Type B pancreatic cell (in vitro differentiated cells): Measurements from ENCODE around the gene ARMC3. TPM values are rescaled to one million over a fixed set of nuclear protein-coding genes. Genes with fewer than 3 reads are reported as not detected.

Experiments used
- DNase-seq: peaks from one replicate; pipeline ENCODE4 v3.0.0; 2021; ENCODE audit warnings: mixed read lengths; ENCODE audit not compliant: unreplicated experiment; ENCODE audit errors: extremely low spot score
- H3K27ac Mint-ChIP-seq: 2 replicates; pipeline ENCODE4 v1.8.0; 2021; ENCODE audit warnings: mild to moderate bottlenecking, mixed read lengths
- H3K27me3 Mint-ChIP-seq: 2 replicates; pipeline ENCODE4 v1.8.0; 2021; ENCODE audit warnings: mixed read lengths
- H3K36me3 Mint-ChIP-seq: 2 replicates; pipeline ENCODE4 v1.8.0; 2021; ENCODE audit warnings: mixed read lengths
- H3K4me1 Mint-ChIP-seq: one replicate; pipeline ENCODE4 v1.8.0; 2021; ENCODE audit warnings: mixed read lengths; ENCODE audit not compliant: unreplicated experiment
- H3K4me3 Mint-ChIP-seq: 2 replicates; pipeline ENCODE4 v1.8.0; 2021; ENCODE audit warnings: mild to moderate bottlenecking, mixed read lengths
- H3K9me3 Mint-ChIP-seq: 2 replicates; pipeline ENCODE4 v1.8.0; 2021; ENCODE audit warnings: mixed read lengths
- CTCF ChIP-seq: fragments of 200-600 bp; sonication (generic); conservative IDR thresholded peaks from 2 replicates; pipeline ENCODE4 v1.5.0; 2021; ENCODE audit warnings: antibody characterized with exemption, mild to moderate bottlenecking
- total RNA-seq: library from RNA; stranded (reverse); gene quantifications from 2 replicates; pipeline ENCODE4 v1.2.1, GENCODE V29; 2021; ENCODE audit warnings: low replicate concordance

Gene ARMC3
- total RNA-seq, 1 donor from 2014 or later = 10.4 TPM

- no peak overlapping the region for H3K27ac Mint-ChIP-seq
- no peak for TF ChIP-seq CTCF
- peaks cover 11% of the 10 kb centered on the region for H3K4me1 Mint-ChIP-seq
- no peaks in the 10 kb centered on the region for H3K36me3 Mint-ChIP-seq
- peaks cover 7% of the 10 kb centered on the region for H3K27me3 Mint-ChIP-seq
- no peaks in the 10 kb centered on the region for H3K9me3 Mint-ChIP-seq
- no peak for DNase-seq
- no peak overlapping the region for H3K4me3 Mint-ChIP-seq
These were observed 152.4 kb downstream of the ARMC3 start for GRCh38 chr10:23080262-23080661.

- Mint-ChIP-seq H3K4me1 (peaks cover 11% of the 10 kb centered on the region), H3K4me3 (no peak overlapping the region), H3K9me3 (no peaks in the 10 kb centered on the region), H3K36me3 (no peaks in the 10 kb centered on the region), H3K27me3 (peaks cover 7% of the 10 kb centered on the region), H3K27ac (no peak overlapping the region)
- no peak for DNase-seq
- no peak for TF ChIP-seq CTCF
These were observed 153.4 kb downstream of the ARMC3 start for GRCh38 chr10:23081221-23081750.

GRCh38 chr10:23081891-23082290, 154.0 kb downstream of the ARMC3 start:
- no peak for DNase-seq
- Mint-ChIP-seq H3K4me1 (peaks cover 11% of the 10 kb centered on the region), H3K27ac (no peak overlapping the region), H3K27me3 (peaks cover 7% of the 10 kb centered on the region), H3K36me3 (no peaks in the 10 kb centered on the region), H3K4me3 (no peak overlapping the region), H3K9me3 (no peaks in the 10 kb centered on the region)
- TF ChIP-seq CTCF = peak; percentile 42

Other genes with a start within 250 kb of the ARMC3 start
- gene PIP4K2A, start 213.5 kb upstream of the ARMC3 start, total RNA-seq = 15.7 and 26.3 TPM in 2 replicates
- 22.6 and 26.6 TPM in 2 replicates for gene MSRB2, start 167.5 kb downstream of the ARMC3 start, total RNA-seq